ENCODE results near the gene CD1C.

- TF ChIP-seq TCF3 (IDR thresholded peaks at IDR 0.05; ENCODE audit: borderline replicate concordance, insufficient read depth, low read depth, low read length) (no peak), NBN (IDR thresholded peaks at IDR 0.05) (no peak), E2F4 (IDR thresholded peaks at IDR 0.05; ENCODE audit: low read depth, low read length) (no peak), CREM (IDR thresholded peaks at IDR 0.05; ENCODE audit: low read depth) (no peak)
Measured at GRCh38 chr1:158323866-158324265, 34.1 kb downstream of the CD1C start.

All from GM12878 (cell line).